Fibroblast of skin of left quadriceps (primary cell): ENCODE data around the gene TACC3.

Source experiments
- DNase-seq, 2 experiments: peaks; one replicate each; pipeline ENCODE4 v3.0.0-alpha.2; 2013; ENCODE audit warnings: low read depth in 2 of 2

Gene TACC3

GRCh38 chr4:1760521-1761071 lies 39.3 kb downstream of the TACC3 start:
- no peak for DNase-seq

GRCh38 chr4:1761130-1761689 lies 39.9 kb downstream of the TACC3 start:
- DNase-seq = no peak

GRCh38 chr4:1762264-1763010 lies 41.1 kb downstream of the TACC3 start:
- DNase-seq = no peak

- DNase-seq = no peak
These were observed 41.8 kb downstream of the TACC3 start for GRCh38 chr4:1763070-1763549.

- no peak for DNase-seq
These were observed 42.3 kb downstream of the TACC3 start for GRCh38 chr4:1763550-1764080.

- no peak for DNase-seq
These were observed 43.3 kb downstream of the TACC3 start for GRCh38 chr4:1764670-1765069.

GRCh38 chr4:1765409-1766072 lies 44.2 kb downstream of the TACC3 start:
- DNase-seq = no peak

GRCh38 chr4:1766106-1767060 lies 45.1 kb downstream of the TACC3 start:
- DNase-seq = no peak

GRCh38 chr4:1767061-1767769 lies 45.9 kb downstream of the TACC3 start:
- DNase-seq = no peak

- DNase-seq = no peak
These were observed 46.5 kb downstream of the TACC3 start for GRCh38 chr4:1767770-1768366.

- DNase-seq = no peak
These were observed 47.2 kb downstream of the TACC3 start for GRCh38 chr4:1768367-1769034.

- DNase-seq = no peak
These were observed 48.4 kb downstream of the TACC3 start for GRCh38 chr4:1769692-1770091.

- DNase-seq = no peak
These were observed 48.9 kb downstream of the TACC3 start for GRCh38 chr4:1770245-1770644.

GRCh38 chr4:1770791-1771231 lies 49.5 kb downstream of the TACC3 start:
- DNase-seq = no peak

- no peak for DNase-seq
These were observed 50.4 kb downstream of the TACC3 start for GRCh38 chr4:1771555-1772305.

- no peak for DNase-seq
These were observed 51.7 kb downstream of the TACC3 start for GRCh38 chr4:1772853-1773538.

GRCh38 chr4:1773754-1774153 lies 52.4 kb downstream of the TACC3 start:
- DNase-seq = no peak
